GM20000 (cell line): ENCODE data around the gene PAPSS1.

Experiments
- DNase-seq: peaks from one replicate; pipeline ENCODE4 v3.0.0; 2012; ENCODE audit warnings: low spot score
- CTCF ChIP-seq: IDR thresholded peaks from 2 replicates; pipeline ENCODE4 v1.5.1; 2012; ENCODE audit warnings: mild to moderate bottlenecking, control low read depth; ENCODE audit errors: extremely low read depth, missing control alignments

The PAPSS1 gene

GRCh38 chr4:107719922-107720722 lies at the start of gene PAPSS1:
PAPSS1 (minus strand) TSS chr4:107720234; CDS start chr4:107720179, 55 bp downstream.
- no peak for TF ChIP-seq CTCF
- DNase-seq: peak; percentile 93

- no peak for DNase-seq
- no peak for TF ChIP-seq CTCF
Observed at GRCh38 chr4:107760281-107760947, 40.4 kb upstream of the PAPSS1 start.

- no peak for TF ChIP-seq CTCF
- peak; percentile 22 for DNase-seq
Observed at GRCh38 chr4:107757864-107758476, 37.9 kb upstream of the PAPSS1 start.

- no peak for TF ChIP-seq CTCF
Observed at GRCh38 chr4:107757283-107757682, 37.2 kb upstream of the PAPSS1 start.

GRCh38 chr4:107755841-107756356 lies 35.9 kb upstream of the PAPSS1 start:
- DNase-seq: no peak
- TF ChIP-seq CTCF: no peak

More at GRCh38 chr4:107757283-107757682, 37.2 kb upstream of the PAPSS1 start:
- no peak for DNase-seq

- no peak for TF ChIP-seq CTCF
Observed at GRCh38 chr4:107751670-107752069, 31.6 kb upstream of the PAPSS1 start.

More at GRCh38 chr4:107751670-107752069, 31.6 kb upstream of the PAPSS1 start:
- DNase-seq: no peak
